ENCODE results near the gene RXRA. TPM values are rescaled to one million over a fixed set of nuclear protein-coding genes. Genes with fewer than 3 reads are reported as not detected.

RXRA gene
- total and polyA plus RNA-seq, 2 of the 13 experiments (the other 11 are each of a cell fraction or from before 2014, with no cell fraction given): 18.9 to 29.2 TPM

- no peak for TF ChIP-seq FUBP1 (CRISPR knock-in tag; IDR thresholded peaks at IDR 0.05; ENCODE audit: borderline replicate concordance)
- 0 out of 2 replicates have a peak, but pooled peaks have one; percentile 15 for TF ChIP-seq ZNF276 (CRISPR knock-in tag; IDR thresholded peaks at IDR 0.05; ENCODE audit: low read depth)
- 0 out of 2 replicates have a peak, but pooled peaks have one; percentile 48 for TF ChIP-seq ZFP90 (CRISPR knock-in tag; IDR thresholded peaks at IDR 0.05; ENCODE audit: borderline replicate concordance)
- 0 out of 2 replicates have a peak, but pooled peaks have one; percentile 1 for TF ChIP-seq KDM5B (CRISPR knock-in tag; IDR thresholded peaks at IDR 0.05; ENCODE audit: borderline replicate concordance)
- no peak for TF ChIP-seq KLF6 (CRISPR knock-in tag; IDR thresholded peaks at IDR 0.05)
- 0 out of 2 replicates have a peak, but pooled peaks have one; percentile 29 for TF ChIP-seq TMF1 (CRISPR knock-in tag; IDR thresholded peaks at IDR 0.05; ENCODE audit: low read depth)
- no peak for TF ChIP-seq ZNF761 (CRISPR knock-in tag; conservative IDR thresholded peaks at IDR 0.05)
- TF ChIP-seq ZFP36L2 (CRISPR knock-in tag; IDR thresholded peaks at IDR 0.05): no peak
- no peak for TF ChIP-seq NCOR1 (IDR thresholded peaks at IDR 0.05; ENCODE audit: borderline replicate concordance, low read length)
- no peak for TF ChIP-seq ZNF615 (CRISPR knock-in tag; IDR thresholded peaks at IDR 0.05; ENCODE audit: borderline replicate concordance)
- TF ChIP-seq ZFP91 (CRISPR knock-in tag; IDR thresholded peaks at IDR 0.05; ENCODE audit: borderline replicate concordance): 0 out of 2 replicates have a peak, but pooled peaks have one; percentile 16
- TF ChIP-seq PITX1 (CRISPR knock-in tag; IDR thresholded peaks at IDR 0.05): no peak
- no peak for TF ChIP-seq DBP (CRISPR knock-in tag; IDR thresholded peaks at IDR 0.05; ENCODE audit: not compliant biosample characterization)
- TF ChIP-seq PHF20 (CRISPR knock-in tag; IDR thresholded peaks at IDR 0.05): no peak
- peak; percentile 8; the same call in 1 of the 2 replicates for TF ChIP-seq ZBTB38 (CRISPR knock-in tag; IDR thresholded peaks at IDR 0.05)
- TF ChIP-seq ZNF75D (CRISPR knock-in tag; IDR thresholded peaks at IDR 0.05; ENCODE audit: borderline replicate concordance): no peak
- TF ChIP-seq LCORL (IDR thresholded peaks at IDR 0.05): no peak
- TF ChIP-seq LCORL (CRISPR knock-in tag; IDR thresholded peaks at IDR 0.05): peak; percentile 7; the same call in 1 of the 2 replicates
- TF ChIP-seq ZNF607 (CRISPR knock-in tag; IDR thresholded peaks at IDR 0.05; ENCODE audit: borderline replicate concordance): no peak
- TF ChIP-seq ZSCAN31 (CRISPR knock-in tag; IDR thresholded peaks at IDR 0.05; ENCODE audit: low read depth): peak; percentile 24; the same call in 1 of the 2 replicates
Measured at GRCh38 chr9:134333874-134334581, 7.8 kb downstream of the RXRA start (continued).
